Stimulated activated CD8-positive, alpha-beta memory T cell treated with anti-CD3 and anti-CD28 coated beads, Interleukin-15, amount 100 ng/mL, for 4 hours (primary cell): ENCODE measurements around the gene GTPBP1.

ENCODE experiments used
- DNase-seq, 2 donors: peaks; one replicate each; pipeline ENCODE4 v3.0.0-alpha.2; 2020; ENCODE audit warnings: low read depth in 2 of 2

GTPBP1 gene

DNA sequence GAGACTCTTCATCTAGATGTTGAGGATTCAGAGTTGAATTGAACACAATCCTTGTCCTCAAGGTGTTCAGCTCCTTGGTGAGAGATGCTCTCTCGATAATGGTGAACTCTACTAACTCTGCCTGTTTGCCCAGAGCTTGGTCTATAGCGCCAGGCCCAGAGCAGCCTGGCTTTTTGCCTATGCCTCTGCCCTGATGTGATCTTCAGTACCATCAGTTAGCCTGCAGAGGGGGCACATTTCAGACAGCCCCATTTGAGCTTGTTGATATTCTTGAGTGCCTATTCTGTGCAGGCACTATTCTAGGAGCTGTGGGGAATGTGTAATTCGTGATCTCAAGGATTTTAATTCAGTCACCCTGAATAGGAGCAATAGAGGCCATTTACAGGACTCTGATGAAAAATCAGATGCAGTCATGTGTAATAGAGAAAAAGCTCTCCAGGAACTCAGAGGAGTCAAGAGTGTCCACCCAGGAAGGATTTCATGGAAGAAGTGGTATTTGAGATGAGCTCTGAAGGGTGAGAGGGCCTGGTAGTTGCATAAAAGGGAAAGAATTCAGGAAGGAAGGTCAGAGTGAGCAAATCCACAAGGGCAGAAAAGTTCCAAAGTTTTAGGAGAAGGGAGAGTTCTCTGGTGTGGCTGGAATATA, 19.3 kb downstream of the GTPBP1 start:
- no peak for DNase-seq

DNA sequence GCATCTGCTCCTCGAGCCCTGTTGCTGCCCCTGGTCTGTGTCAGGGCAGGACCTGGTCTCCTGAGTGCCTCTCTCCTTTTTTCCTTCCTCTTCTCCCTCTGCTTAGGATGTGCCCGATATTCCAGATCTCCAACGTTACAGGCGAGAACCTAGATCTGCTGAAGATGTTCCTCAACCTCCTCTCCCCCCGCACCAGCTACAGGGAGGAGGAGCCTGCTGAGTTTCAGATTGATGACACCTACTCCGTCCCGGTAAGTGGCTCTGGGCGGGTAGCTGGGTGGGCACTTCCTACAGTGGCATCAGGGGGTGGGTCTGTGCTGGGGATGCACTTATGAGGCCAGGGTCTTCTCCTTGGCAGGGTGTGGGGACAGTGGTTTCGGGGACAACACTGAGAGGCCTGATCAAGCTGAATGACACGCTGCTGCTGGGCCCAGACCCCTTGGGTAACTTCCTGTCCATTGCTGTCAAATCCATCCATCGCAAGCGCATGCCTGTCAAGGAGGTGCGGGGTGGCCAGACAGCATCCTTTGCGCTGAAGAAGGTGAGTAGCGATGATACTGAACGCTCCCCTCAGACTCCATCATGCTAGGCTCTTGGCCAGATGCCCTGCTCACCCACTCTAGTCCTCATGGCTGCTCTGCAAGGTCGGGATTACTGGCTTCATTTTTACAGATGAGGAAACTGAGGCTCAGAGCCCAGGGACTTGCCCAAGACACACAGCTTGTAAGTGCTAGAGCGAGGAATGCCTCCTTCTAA, 20.3 kb downstream of the GTPBP1 start:
- no peak for DNase-seq

- DNase-seq = no peak
Measured at GRCh38 chr22:38727123-38727522, 21.4 kb downstream of the GTPBP1 start.

DNA sequence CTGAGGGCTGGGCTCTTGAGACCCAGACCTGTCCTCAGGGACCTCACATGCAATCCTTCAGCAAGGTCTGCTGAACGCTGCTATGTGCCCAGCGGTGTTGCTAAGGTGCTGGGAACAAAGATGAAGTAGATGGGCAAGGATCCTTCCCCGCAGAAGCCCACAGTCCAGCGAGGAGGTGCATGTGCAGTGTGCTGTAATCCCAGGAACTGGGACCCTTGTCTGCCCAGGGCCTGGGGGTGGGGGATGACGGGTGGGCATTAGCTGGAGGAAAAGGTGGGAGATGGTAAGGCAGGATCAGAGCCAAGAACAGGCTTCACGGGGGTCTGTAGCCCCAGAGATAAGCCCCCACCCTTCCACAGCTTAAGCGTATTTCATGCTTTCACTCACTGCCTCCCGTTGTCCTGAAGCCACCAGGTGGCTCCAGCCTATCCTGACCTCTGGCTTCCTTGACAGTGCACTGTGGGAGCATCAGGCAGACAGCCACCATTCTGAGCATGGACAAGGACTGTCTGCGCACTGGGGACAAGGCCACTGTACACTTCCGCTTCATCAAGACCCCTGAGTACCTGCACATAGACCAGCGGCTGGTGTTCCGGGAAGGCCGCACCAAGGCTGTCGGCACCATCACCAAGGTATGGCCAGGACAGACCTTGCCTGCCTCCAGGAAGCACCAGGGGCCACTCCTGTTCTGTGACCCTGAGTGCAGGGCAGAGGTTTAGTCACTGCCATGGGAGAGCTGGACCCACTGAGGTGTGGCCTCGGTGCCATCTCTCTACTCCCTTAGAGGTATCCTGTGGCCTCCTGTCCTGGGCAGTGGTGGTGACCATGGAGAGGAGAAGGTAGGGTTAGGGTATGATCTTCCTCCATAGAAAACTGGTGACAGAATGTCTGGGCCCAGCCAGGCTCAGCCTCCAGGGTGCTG, 22.0 kb downstream of the GTPBP1 start:
- DNase-seq = no peak

GRCh38 chr22:38728871-38729796, 23.4 kb downstream of the GTPBP1 start:
- DNase-seq = no peak

- DNase-seq = no peak
Measured at GRCh38 chr22:38729946-38730345, 24.2 kb downstream of the GTPBP1 start.

DNA sequence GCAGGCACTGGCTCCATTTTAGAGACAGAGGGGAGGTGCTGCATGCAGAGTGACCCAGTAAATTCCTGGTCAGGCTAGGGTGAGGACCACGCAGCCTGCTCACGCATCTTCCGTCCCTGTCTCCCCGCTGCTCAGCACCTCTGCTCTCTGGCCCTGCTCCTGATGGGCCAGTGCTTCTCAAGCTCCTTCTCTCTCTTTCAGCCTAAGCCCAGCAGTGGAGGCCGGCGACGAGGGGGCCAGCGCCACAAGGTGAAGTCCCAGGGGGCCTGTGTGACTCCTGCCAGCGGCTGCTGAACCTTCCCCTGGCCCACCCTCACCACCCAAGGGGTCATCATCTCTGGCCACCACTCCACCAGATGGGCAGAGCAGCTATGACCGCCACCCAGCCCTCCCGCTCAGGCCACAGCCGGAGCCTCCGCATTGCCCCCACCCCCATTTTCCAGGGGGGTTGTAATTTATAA, 24.7 kb downstream of the GTPBP1 start:
- no peak for DNase-seq

- no peak for DNase-seq
Measured at GRCh38 chr22:38731703-38732161, 26.0 kb downstream of the GTPBP1 start.

GRCh38 chr22:38732251-38732815, 26.6 kb downstream of the GTPBP1 start:
- DNase-seq = no peak

GRCh38 chr22:38733329-38733723, 27.6 kb downstream of the GTPBP1 start:
- peak in 1 of 2 donors; percentile 24 for DNase-seq

DNA sequence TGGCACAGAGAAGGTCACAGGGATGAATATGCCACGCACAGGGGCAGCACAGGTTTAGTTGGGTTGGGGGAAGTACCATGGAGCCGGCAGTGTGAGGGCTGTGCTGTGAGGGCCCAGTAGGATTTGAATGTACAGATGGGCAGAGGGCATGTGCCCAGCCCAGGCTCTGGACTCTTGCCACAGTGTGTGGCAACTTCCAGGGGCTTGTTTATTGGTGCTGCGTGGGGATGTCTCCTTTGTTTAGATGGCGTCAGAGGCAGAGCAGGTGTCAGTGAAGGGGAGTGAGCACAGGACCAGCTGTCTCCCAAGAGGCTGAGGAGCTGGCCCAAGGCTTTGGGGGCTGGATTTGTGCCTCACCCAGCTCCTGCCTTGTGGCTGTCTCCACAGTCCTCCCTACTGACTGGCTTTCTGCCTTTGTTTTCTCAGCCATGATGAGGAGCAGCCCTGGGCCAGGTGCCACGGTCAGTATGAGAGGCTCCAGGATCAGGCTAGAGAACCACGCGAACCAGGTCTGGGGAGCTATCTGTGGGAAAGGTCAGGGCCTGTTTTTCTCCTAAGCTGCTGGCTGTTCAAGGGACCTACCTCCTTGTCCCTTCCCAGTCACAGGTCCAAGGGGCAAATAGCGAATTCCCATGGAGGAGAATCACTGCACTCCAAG, 28.1 kb downstream of the GTPBP1 start:
- DNase-seq = no peak

DNA sequence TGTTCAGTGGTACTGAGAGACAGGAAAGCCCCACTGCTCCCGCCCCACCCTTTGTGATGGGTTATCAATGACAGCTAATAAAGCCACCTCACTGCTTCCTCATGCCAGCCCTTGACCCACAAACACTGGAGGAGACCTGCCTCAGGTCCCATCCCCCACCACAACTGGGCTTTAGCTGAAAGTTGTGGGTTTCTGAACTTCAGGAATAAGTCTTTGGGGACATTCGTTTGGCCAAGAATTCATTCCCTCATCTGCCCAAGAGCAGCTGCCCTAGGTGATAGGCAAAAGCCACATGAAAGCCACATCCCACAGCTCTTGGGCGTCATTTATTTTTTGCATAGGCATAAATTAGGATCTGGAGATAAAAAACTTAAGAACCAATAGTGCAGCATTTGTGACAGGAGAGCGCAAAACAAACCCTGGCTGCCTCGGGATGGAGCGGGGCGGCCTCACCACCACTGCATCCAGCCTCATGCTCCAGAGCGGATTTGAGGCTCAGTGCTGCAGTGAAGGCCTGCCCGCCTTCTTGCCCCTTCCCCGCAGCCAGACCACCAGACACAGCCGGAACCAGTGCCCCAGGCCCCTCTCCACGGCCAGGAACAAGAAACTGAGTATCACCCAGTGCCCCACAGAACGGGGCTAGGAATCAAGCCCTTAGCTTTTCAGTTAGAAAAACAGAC, 28.8 kb downstream of the GTPBP1 start:
- DNase-seq = no peak

- DNase-seq = no peak
Measured at GRCh38 chr22:38735126-38735464, 29.4 kb downstream of the GTPBP1 start.

DNA sequence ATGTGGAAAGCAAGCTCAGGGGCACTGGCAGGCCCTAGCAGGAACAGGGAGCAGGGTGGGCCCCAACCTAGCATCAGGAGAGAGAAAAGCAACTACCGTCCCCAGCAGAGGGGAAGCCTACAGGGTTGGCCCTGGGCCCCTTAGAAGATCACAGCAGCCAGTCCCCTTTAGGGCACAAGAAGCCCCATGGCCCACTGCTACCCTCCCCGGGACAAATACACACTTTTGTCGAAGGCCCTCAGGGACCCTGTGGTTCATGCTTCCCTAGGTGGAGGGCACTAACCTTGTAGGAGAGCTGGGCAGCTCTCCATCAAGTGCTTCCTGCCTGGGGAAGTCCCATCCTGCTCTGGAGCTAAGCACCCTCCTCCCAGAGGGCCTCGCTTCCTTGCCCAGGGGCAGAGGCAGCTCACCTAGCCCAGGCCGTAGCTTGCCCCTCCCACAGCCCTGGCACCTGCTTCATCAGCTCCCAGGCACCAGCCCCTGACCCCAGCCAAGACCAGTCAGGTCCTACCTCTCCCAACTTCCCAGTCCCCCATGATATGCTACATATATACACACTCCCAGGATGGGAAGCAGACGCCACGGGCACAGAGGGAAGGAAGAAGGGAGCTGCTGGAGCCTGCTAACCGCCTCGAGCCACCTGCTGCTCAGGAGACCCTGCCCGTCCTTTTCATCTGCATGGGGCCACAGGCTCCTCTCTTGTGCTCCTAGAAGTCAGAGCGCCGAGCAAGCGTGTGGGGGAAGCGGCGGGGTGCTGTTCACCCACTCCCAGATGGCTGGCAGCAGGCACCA, 29.9 kb downstream of the GTPBP1 start:
- no peak for DNase-seq

- DNase-seq = no peak
Measured at GRCh38 chr22:38736257-38736570, 30.5 kb downstream of the GTPBP1 start.

DNA sequence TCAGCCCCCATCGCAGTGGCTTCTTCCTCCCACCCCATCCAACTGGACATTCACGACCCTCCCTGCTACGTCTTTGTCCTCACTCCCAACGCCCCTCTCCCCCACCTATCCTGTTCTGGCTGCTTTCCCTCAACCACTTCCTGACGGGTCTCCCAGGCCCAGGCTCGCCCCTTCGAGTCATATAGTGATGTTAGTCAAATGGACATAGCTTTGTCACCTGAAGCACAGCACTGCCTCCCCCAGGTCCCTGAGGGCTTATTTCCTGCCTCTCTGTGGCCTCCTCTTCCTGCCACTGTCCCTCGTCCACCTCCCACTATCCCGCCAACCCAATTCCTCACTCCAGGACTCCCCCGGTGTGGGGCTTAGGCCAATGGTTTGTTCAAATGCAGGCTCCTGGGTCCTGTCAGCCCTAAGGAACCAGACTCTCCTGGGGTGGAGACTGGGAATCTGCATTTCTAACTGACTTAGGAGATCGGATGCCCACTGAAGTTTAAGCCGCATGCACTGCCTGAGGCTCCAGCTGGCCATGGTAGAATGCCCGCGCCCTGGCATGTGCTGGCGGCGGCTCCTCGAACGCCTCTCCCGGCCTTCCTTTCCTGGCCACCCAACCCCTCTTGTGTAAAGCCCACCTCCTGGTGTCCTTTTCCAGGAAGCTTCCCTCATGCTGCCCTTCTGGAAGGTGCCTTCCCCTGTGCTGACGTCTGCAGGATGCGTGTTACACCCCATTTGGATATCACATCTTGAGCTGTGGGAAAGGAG, 31.7 kb downstream of the GTPBP1 start:
- DNase-seq = no peak

GRCh38 chr22:38738475-38739070, 32.8 kb downstream of the GTPBP1 start:
- DNase-seq = no peak
